Measurements from ENCODE around the gene ASCC1. TPM values are rescaled to one million over a fixed set of nuclear protein-coding genes. Genes with fewer than 3 reads are reported as not detected.
A peak's percentile ranks its signal among the peaks of the same experiment; 100 is the strongest.
"Not testable (repeated sequence)": the region's sequence is repeated elsewhere in the genome, so short reads cannot be mapped to it uniquely, and the experiment has no call there.

ASCC1 gene
- total and polyA plus RNA-seq, 10 donors = 11.9 to 41.7 (median 33.8) TPM

DNA sequence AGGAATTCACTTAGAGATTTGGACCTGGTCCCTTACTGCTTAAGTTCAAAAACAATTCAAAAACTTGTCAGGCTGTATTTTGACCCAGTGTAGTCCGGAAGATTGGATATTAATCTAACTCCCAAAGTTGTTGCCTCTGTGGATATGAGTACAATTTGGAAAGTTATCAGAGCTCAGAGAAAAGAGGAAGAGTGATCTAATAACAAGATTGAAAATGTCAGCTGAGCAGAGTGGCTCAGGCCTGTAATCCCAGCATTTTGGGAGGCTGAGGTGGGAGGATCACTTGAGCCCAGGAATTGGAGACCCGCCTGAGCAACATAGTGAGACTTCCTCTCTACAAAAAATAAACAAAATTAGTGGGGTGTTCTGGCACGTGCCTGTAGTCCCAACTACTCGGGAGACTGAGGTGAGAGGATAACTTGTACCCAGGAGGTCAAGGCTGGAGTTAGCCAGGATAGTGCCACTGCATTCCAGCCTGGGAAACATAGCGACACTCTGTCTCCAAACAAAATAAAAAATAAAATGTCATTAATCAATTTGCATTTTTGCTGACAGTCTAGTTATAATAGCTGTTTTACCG is 3.2 kb upstream of the ASCC1 start:
- H3K4me3 ChIP-seq = peak overlapping the region in 1 of 8 donors; percentile 83
- H3K27ac ChIP-seq = peak overlapping the region; percentile 55 to 99 (median 96)
- H3K9me3 ChIP-seq = no peaks in the 10 kb centered on the region
- WGBS, 5 donors = 63 to 80% (median 73%) methylated on average over 6 of the region's 6 CpGs
- no peak for DNase-seq
- TF ChIP-seq POLR2A (IDR thresholded peaks at IDR 0.05) = no peak
- no peak for TF ChIP-seq CTCF (IDR thresholded peaks at IDR 0.05 in 8 of 11, conservative IDR thresholded peaks at IDR 0.05 in 3 of 11)
- TF ChIP-seq POLR2AphosphoS5 (IDR thresholded peaks at IDR 0.05) = no peak
- H3K36me3 ChIP-seq = peaks cover 0 to 40% (median 22%) of the 10 kb centered on the region in 6 donors
- intact Hi-C loops (cut with DNase I; ENCODE audit: low total_unique reads) = loop anchor here (10.0 kb wide), 1 partner anchor 55 kb away; the partner anchor contains the start of gene DDIT4
- H3K4me1 ChIP-seq = peaks cover 62 to 92% (median 83%) of the 10 kb centered on the region in 6 donors
- no peaks in the 10 kb centered on the region for H3K27me3 ChIP-seq (replicated peaks in 1 of 7)

DNA sequence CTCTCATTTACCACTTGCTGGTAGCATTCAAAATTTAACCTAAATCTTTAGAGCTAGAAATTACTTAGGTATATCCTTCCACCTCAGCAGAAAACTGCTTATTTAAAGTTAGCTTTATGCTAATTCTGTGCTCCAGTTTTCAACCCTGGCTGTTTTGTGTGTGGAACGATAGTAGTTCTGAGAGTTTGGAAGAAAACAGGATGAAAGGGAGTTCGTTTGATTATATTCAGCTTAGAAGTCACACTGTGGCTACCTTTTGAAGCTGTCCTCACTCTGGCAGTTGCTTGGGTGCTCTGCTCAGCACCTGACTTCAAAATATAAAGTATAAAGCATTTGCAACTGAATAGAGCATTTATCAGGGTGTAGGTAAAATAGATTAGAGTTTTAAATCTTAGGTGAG is 2.6 kb upstream of the ASCC1 start:
- TF ChIP-seq POLR2A (IDR thresholded peaks at IDR 0.05) (no peak), POLR2AphosphoS5 (IDR thresholded peaks at IDR 0.05) (no peak), CTCF (IDR thresholded peaks at IDR 0.05 in 8 of 11, conservative IDR thresholded peaks at IDR 0.05 in 3 of 11) (no peak)
- DNase-seq = no peak
- intact Hi-C loops (cut with DNase I; ENCODE audit: low total_unique reads) = loop anchor here (10.0 kb wide), 1 partner anchor 56 kb away; the partner anchor contains the start of gene DDIT4
- 21 to 33% (median 24%) methylated on average over 2 of the region's 2 CpGs for WGBS, 5 donors
- H3K27me3 ChIP-seq (replicated peaks in 1 of 7) = no peaks in the 10 kb centered on the region
- H3K4me3 ChIP-seq = peak overlapping the region in 4 of 8 donors; percentile 1 to 83 (median 36)
- H3K4me1 ChIP-seq = peaks cover 58 to 92% (median 80%) of the 10 kb centered on the region in 6 donors
- H3K36me3 ChIP-seq = peaks cover 0 to 34% (median 17%) of the 10 kb centered on the region in 6 donors
- H3K27ac ChIP-seq = peak overlapping the region; percentile 55 to 99 (median 96)
- no peaks in the 10 kb centered on the region for H3K9me3 ChIP-seq

DNA sequence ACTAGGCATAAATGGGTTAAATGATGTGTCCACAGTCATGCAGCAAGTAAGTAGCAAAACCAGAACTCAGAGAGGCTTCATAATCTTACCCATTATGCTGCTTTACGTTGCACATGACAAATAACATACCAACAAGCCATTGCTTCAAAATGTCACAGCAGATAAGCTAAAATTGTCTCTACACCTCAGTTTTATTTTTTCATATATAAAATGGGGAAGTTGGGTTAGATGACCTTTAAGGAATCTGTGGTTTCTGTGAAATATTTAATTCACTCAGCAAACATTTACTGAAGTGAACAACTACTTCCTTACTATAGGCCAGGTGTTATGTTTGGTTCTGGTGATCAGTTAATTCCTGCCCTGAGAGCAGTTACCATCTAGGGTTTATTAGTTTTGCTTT is 2.2 kb upstream of the ASCC1 start:
- no peaks in the 10 kb centered on the region for H3K9me3 ChIP-seq
- H3K36me3 ChIP-seq = peaks cover 0 to 30% (median 17%) of the 10 kb centered on the region in 6 donors
- 3 to 25% (median 16%) methylated on average over 1 of the region's 1 CpG for WGBS, 5 donors
- no peaks in the 10 kb centered on the region for H3K27me3 ChIP-seq (replicated peaks in 1 of 7)
- TF ChIP-seq POLR2A (IDR thresholded peaks at IDR 0.05) (no peak), CTCF (IDR thresholded peaks at IDR 0.05 in 8 of 11, conservative IDR thresholded peaks at IDR 0.05 in 3 of 11) (no peak), POLR2AphosphoS5 (IDR thresholded peaks at IDR 0.05) (no peak)
- DNase-seq = no peak
- H3K27ac ChIP-seq = peak overlapping the region; percentile 55 to 99 (median 96)
- H3K4me1 ChIP-seq = peaks cover 54 to 92% (median 78%) of the 10 kb centered on the region in 6 donors
- intact Hi-C loops (cut with DNase I; ENCODE audit: low total_unique reads) = loop anchor here (10.0 kb wide), 1 partner anchor 56 kb away; the partner anchor contains the start of gene DDIT4
- H3K4me3 ChIP-seq = peak overlapping the region in 4 of 8 donors; percentile 1 to 83 (median 36)

DNA sequence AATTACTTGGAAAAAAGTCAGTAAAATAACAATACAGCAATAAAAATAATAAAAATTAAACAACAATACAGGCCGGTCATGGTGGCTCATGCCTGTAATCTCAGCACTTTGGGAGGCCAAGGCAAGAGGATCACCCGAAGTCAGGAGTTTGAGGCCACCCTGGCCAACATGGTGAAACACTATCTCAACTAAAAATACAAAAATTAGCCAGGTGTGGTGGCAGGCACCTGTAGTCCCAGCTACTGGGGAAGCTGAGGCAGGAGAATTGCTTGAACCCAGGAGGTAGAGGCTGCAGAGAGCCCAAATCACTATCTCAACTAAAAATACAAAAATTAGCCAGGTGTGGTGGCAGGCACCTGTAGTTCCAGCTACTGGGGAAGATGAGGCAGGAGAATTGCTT is 4.2 kb downstream of the ASCC1 start:
- intact Hi-C loops (cut with DNase I; ENCODE audit: low total_unique reads) = loop anchor here (10.0 kb wide), 1 partner anchor 63 kb away; the partner anchor contains the start of gene DDIT4
- not testable (repeated sequence) for H3K9me3 ChIP-seq; H3K4me3 ChIP-seq; H3K27me3 ChIP-seq (replicated peaks in 1 of 7); DNase-seq; H3K27ac ChIP-seq
- WGBS, 5 donors = 91 to 100% (median 95%) methylated on average over 2 of the region's 2 CpGs
- Histone ChIP-seq H3K4me1 (peaks cover 11 to 57% (median 24%) of the 10 kb centered on the region in 6 donors), H3K36me3 (peaks cover 0 to 63% (median 51%) of the 10 kb centered on the region in 6 donors)

DNA sequence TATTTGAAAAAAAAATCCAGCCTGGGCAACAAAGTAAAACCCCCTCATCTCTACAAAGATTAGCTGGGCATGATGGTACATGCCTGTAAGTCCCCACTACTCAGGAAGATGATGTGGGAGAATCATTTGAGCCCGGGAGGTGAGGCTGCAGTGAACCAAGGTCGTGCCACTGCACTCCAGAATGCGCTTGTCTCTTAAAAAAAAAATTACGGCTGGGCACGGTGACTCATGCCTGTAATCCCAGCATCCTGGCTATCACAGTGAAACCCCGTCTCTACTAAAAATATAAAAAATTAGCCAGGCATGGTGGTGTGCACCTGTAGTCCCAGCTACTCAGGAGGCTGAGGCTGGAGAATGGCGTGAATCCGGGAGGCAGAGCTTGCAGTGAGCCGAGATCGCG is 4.7 kb downstream of the ASCC1 start:
- intact Hi-C loops (cut with DNase I; ENCODE audit: low total_unique reads) = loop anchor here (10.0 kb wide), 1 partner anchor 63 kb away; the partner anchor contains the start of gene DDIT4

GRCh38 chr10:72208526-72208925 is 7.5 kb downstream of the ASCC1 start:
- H3K4me3 ChIP-seq; H3K27me3 ChIP-seq (replicated peaks in 1 of 7); DNase-seq; H3K27ac ChIP-seq; H3K9me3 ChIP-seq; intact Hi-C loops (cut with DNase I; ENCODE audit: low total_unique reads): not testable (repeated sequence)
- Histone ChIP-seq H3K36me3 (peaks cover 0 to 96% (median 73%) of the 10 kb centered on the region in 6 donors), H3K4me1 (peaks cover 0 to 31% (median 6%) of the 10 kb centered on the region in 6 donors)
- 37 to 60% (median 50%) methylated on average over 2 of the region's 2 CpGs for WGBS, 5 donors

More for the DNA sequence above, 4.7 kb downstream of the ASCC1 start:
- 86 to 95% (median 89%) methylated on average over 11 of the region's 11 CpGs for WGBS, 5 donors
- H3K4me1 ChIP-seq = peaks cover 11 to 53% (median 22%) of the 10 kb centered on the region in 6 donors
- not testable (repeated sequence) for H3K9me3 ChIP-seq; H3K27me3 ChIP-seq (replicated peaks in 1 of 7); H3K4me3 ChIP-seq; DNase-seq; H3K27ac ChIP-seq
- peaks cover 0 to 67% (median 55%) of the 10 kb centered on the region in 6 donors for H3K36me3 ChIP-seq

Measured in spleen (tissue), 11 donors.